ENCODE measurements around the gene NFATC3.

The NFATC3 gene

DNA sequence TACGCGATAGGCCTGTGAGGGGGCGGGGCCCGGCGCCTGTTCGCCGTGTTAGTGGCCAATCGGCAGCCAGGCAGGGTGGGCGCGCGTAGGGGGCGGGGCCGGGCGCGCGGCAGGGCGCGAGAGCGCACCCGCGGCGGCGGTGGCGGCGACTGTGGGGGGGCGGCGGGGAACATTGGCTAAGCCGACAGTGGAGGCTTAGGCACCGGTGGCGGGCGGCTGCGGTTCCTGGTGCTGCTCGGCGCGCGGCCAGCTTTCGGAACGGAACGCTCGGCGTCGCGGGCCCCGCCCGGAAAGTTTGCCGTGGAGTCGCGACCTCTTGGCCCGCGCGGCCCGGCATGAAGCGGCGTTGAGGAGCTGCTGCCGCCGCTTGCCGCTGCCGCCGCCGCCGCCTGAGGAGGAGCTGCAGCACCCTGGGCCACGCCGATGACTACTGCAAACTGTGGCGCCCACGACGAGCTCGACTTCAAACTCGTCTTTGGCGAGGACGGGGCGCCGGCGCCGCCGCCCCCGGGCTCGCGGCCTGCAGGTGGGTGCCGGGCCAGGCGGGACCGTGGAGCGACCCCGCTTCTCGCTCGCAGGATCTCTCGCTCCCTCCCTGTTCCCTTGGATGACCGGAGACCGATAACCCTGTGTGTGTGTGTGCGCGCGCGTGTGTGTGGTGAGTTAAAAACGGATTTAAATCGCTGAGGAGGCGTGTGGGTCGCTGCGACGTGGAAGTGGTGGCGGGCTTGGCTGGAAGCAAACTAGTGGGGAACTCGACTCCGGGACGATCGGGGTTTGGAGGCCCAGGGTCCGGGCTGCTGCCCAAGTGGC lies at the start of gene NFATC3:
TSS of gene NFATC3 (plus strand) at position 112 of the 813 bp plus-strand sequence. CDS start at position 424, 312 bp downstream.
- DNase-seq (ENCODE audit: low read depth, low spot score) = peak; percentile 97

DNA sequence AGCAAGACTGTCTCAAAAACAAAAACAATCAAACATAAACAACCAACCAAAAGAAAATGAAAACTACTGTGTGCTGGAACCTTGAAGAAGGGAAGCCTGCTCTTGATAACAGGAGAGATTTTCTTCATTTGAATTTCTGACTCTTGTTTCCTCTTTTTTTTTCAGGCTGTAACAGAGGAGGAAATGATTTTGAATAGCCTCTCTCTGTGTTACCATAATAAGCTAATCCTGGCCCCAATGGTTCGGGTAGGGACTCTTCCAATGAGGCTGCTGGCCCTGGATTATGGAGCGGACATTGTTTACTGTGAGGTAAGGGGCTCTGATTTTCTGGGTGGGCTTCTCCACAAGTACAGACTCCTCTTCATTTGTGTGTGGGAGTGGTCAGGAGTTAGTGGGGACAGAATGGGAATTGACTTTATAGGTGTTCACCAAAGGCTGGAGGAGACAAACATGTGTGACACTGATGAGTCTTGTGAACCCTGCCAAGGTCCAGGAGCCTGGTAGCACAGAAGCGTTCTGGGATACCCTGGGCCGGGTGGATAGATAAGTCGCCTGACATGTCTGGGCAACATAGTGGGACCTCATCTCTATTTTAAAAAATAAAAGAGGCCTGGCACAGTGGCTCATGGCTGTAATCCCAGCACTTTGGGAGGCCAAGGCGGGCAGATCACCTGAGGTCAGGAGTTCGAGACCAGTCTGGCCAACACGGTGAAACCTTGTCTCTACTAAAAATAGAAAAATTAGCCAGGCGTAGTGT lies 47.2 kb upstream of the NFATC3 start:
- DNase-seq (ENCODE audit: low read depth, low spot score) = no peak

DNA sequence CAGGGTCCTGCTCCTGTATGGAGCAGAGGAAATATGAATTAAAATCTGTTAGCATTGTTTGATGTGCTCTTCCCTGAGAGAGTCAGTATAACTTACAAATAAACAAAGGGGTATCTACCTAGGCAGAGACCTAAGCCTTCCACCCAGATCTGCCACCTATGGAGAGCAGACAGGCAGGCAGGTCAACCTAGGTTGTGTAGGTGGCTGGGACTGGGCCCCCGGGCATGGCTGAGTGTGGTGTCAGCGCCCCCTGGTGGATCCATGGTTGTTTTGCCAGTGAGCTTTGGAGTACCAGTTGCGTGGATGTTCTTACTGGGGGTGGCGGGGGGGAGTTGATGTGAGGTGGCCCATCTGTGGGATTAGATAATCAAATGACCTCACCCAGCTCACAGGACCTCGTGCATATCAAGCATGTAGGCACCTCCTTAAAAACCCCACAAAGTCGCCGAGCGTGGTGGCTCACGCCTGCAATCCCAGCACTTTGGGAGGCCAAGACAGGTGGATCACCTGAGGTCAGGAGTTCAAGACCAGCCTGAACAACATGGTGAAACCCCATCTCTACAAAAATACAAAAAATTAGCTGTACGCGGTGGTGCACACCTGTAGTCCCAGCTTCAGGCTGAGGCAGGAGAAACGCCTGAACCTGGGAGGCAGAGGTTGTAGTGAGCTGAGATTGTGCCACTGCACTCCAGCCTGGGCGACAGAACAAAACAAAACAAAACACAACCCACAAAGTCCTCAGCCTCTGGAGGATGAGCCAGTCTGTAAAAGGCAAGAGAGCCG lies 44.5 kb upstream of the NFATC3 start:
- peak; percentile 83 for DNase-seq (ENCODE audit: low read depth, low spot score)

DNA sequence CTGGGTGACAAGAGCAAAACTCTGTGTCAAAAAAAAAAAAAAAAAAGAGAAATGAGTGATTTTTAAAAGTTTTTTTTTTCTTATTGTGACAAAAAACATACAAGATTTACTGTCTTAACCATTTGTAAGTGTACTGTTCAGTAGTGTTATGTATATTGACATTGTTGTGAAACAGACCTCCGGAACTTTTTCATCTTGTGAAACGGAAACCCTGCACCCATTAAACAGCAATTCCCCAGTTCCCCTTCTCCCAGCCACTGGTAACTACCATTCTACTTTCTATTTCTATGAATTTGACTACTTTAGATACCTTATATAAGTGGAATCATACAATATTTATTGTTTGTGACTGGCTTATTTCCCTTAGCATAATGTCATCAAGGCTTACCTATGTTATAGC lies 43.4 kb upstream of the NFATC3 start:
- DNase-seq (ENCODE audit: low read depth, low spot score) = no peak

DNA sequence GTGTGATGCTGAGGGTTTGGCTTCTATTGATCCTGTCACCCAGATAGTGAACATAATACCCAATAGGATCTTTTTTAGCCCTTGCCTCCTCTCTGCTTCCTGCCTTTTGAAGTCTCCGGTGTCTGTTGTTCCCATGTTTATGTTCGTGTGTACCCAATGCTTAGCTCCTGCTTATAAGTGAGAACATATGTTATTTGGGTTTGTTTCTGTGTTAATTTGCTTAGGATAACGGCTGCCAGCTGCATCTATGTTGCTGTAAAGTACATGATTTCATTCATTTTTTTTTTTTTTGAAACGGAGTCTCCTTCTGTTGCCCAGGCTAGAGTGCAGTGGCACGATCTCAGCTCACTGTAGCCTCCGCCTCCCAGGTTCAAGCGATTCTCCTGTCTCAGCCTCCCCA lies 39.1 kb upstream of the NFATC3 start:
- DNase-seq (ENCODE audit: low read depth, low spot score) = no peak

DNA sequence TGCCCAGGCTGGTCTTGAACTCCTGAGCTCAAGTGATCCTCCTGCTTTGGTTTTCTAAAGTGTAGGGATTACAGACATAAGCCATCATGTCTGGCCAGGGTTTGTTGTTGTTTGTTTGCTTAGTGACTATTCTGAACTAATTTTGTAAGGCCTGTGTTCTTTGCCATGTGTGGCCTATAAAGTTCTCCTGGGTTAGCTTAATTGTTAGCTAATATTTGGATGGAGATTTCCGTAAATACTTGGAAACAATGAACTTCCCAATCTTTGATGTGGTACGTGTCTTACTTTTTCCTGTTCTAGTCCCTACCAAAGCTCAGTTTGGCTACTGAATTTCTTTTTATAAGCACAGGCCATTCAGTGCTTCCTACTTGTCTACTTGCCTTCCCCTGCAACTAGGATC lies 37.2 kb upstream of the NFATC3 start:
- no peak for DNase-seq (ENCODE audit: low read depth, low spot score)

DNA sequence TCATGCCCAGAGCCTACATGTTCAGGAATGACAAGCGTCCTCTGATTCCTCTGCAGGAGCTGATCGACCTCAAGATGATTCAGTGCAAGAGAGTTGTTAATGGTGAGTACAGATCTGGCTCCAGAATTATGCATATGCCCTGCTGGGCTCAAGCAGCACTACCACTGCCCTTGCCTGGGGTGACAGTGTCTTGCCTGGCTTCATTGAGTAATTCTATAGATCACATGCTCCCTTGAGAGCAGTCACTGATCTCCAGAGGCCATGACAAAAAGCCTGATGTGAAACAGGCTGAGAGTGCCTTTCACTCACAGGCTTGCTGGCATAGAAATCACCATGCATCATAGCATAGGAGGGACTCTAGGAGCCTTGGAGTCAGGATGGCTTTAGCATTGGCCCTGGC lies 35.7 kb upstream of the NFATC3 start:
- no peak for DNase-seq (ENCODE audit: low read depth, low spot score)

DNA sequence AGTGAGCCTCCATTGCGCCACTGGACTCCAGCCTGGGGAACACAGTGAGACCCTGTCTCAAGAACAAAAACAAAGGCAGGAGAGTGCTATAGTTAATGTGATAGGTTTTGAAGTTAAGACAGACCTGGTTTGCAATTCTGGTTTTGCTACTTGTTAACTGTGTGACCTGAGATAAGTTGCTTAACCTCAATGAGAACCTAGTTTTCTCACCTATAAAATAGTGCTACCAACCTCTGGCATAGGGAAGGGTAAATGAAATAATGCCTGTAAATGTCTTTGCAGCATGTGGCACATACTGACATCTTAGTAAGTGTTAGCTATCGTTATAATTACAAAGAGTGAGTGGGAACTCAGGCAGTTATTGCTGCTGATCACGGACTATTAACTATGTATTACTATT lies 29.8 kb upstream of the NFATC3 start:
- DNase-seq (ENCODE audit: low read depth, low spot score) = no peak

DNA sequence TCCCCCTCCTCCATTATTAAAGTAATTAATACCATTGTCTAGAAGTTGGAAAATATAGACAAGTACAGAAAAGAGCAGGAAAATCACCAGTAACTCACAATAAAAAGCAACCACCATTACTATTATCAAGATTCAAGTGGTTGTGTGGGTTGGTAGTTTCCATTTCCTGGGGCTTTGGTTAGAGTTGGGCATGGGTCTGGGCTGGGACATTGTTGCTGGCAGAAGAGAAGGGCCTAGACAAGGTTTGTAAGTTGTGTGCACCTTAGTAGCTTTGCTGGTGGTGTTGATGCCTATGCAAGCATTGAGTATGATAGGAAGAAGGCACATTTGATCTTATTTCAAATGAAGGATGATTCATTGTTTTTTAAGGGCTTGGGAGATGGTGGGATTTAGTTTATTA lies 25.4 kb upstream of the NFATC3 start:
- no peak for DNase-seq (ENCODE audit: low read depth, low spot score)

DNA sequence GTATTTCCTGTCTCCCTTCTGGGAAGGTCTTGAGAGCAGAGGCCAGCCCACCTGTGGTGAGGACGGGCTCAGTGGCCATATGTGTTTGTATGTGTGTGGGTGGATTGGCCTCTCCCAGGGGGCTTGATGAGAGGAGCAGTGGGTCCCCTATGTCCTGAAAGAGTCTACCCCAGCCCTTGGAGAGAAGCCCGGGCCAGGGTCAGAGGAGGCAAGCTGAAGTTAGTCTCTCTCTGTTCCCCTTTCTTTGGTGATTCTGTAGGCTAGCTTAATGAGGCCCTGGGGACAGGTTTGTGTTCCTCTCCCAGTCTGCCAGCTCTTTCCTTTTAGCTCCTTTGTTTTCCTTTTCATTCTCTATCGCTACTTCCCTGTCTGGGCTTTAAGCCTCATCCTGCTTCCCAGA lies 23.8 kb upstream of the NFATC3 start:
- no peak for DNase-seq (ENCODE audit: low read depth, low spot score)

DNA sequence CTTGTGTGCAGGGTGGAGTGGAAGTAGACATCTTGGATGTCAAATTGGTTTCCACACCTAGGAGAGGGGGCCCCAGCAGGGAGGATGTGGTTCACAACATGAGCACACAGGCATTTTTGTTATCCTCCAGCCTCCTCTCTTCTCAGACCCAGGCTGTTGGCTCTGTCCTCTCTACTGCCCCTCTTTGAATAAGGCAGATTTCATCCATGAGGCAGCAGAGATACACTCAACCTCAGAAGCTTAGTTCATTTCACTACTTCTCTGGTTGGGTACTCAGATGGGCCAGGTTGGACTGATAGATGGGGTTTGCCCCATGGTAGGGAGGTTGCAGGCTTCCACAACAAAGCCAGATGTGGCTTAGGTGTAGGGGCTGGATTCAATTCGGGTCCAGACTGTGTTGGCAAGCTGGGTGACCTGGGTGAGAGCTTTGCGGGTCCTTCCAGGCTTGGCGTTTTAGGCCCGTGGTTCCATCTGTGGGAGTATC lies 22.2 kb upstream of the NFATC3 start:
- DNase-seq (ENCODE audit: low read depth, low spot score) = no peak

DNA sequence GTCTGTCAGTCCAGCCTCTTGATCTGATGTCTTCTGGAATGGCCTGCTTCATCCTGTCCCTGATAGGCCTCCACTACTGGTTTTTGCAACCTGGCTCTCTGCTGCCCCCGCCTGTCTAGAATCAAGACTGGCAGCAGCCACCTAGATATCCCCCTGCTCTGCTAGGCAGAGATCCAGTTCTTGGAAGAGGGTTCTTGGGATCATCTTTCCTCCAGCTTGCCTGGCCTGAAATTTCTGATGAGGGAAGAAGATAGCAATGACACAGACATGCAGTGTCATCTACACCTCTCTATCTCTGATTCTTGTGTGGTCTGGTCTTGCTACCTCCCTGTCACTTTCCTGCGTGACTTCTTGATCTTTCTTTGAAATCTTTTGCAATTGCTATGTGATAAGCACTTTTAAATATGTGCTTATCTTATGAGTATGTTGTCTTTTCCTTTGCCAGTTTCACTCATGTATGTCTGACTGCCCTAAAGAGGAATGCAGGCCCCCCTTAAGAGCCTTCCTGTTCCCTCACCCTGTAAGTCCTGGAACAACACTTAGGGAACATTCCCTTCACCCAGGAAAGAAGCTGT lies 20.3 kb upstream of the NFATC3 start:
- DNase-seq (ENCODE audit: low read depth, low spot score) = peak; percentile 38

DNA sequence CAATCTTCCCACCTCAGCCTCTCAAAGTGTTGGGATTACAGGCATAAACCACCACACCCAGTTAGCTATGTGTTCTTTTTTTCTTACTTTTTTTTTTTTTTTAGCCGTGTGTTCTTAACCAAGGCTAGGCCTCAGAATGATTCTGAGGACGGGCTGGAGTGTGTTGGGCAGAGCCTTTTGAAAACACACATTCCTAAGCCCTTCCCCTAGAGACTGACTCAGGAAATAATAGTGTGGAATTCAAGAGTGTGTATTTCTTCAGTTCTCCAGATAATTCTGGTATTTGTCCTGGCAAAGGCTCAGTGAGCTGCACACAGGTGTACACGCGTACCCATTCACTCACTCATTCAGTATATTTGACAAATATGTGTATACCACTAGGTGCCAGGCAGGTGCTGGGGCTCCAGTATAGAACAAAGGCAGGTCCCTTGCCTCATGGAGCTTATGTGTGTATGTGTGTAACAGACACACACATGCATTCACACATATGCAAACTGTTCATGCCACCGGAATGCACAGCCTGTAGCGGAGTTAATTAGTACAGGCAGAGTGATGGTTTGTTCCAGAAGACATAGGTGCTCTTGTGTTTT lies 19.4 kb upstream of the NFATC3 start:
- no peak for DNase-seq (ENCODE audit: low read depth, low spot score)

DNA sequence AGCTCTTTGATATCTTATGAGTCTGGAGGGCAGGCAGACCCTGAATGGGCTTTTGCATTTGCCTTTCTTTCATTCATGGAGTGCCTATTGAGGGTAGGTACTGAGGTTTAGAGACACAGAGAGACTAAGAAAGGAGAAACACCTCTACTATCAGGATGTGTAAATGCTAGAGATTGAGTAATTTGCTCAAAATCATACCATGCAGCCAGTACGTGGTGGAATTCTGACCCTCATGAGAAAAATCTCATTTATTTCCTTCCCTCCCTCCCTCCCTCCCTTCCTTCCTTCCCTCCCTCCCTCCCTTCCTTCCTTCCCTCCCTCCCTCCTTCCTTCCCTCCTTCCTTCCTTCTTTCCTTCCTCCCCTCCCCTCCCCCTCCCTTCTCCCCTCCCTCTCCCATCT lies 18.4 kb upstream of the NFATC3 start:
- no peak for DNase-seq (ENCODE audit: low read depth, low spot score)

DNA sequence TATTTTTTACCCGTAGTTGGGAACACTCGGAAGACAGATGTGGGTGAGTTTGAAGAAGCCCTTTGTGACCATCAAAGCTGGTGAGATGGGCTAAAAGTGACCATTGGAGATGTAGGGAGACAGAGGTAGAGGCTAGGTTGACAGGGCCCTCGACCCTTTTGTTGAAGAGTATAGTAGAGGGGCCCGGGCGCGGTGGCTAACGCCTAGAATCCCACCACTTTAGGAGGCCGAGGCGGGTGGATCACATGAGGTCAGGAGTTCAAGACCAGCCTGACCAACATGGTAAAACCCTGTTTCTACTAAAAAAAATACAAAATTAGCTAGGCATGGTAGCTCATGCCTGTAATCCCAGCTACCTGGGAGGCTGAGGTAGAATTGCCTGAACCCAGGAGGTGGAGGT lies 16.2 kb upstream of the NFATC3 start:
- no peak for DNase-seq (ENCODE audit: low read depth, low spot score)

DNA sequence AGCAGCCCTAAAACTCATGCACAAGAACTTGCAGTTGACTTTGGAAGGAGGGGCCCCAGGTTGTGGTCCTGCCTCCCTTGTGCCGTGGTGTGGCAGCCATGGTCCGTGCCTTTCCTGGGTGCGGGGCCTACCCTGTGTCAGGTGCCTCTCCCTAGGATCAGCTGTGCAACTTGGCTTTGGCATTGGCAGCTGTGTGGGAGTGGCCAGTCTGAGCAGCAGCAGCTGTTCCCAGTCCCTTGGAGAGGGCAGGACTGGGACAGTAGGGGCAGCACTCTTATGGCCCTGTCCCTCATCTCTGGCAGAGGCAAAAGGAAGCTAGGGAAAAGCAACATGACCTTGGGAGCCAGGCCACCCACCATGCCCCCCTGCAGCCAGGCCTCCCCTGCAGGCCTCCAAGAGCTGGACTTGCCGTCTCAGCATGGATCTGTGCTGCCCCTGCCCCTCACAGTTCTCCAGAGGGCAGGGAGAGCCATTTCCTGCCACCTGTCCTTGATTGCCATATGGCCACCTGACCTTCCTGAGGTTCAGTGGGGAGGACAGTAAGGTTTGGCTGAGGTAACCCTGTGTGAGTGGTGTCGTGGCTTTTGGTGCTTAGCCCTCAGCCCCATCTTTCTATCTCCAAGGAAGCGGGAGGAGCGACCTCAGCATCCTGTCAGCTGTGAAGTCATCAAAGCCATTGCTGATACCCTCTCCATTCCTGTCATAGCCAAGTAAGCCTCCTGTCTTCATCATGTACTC lies 15.5 kb upstream of the NFATC3 start:
- DNase-seq (ENCODE audit: low read depth, low spot score) = no peak

DNA sequence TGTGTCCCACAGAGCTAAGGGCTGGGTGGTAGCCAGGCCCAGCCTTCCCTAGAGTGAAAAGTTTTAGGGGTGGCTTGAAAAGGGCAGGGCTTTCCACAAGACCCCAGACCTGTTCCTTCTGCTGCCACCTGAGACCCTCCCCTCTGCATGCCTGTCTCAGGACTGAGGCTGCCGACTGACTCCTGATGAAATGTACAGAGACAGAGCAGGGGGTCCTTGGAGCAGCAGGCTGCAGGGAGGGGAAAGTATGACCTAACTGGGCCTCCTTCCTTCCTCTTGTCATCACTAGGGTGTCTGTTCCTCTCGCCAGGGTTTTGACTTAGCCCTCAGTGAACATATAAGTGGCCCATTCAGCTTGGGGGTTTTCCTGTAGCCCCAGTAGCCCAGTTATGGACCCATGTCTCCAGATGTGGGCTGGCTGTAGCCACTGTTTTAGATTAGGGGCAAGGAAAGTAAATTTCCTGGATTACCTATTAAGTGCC lies 14.9 kb upstream of the NFATC3 start:
- no peak for DNase-seq (ENCODE audit: low read depth, low spot score)

DNA sequence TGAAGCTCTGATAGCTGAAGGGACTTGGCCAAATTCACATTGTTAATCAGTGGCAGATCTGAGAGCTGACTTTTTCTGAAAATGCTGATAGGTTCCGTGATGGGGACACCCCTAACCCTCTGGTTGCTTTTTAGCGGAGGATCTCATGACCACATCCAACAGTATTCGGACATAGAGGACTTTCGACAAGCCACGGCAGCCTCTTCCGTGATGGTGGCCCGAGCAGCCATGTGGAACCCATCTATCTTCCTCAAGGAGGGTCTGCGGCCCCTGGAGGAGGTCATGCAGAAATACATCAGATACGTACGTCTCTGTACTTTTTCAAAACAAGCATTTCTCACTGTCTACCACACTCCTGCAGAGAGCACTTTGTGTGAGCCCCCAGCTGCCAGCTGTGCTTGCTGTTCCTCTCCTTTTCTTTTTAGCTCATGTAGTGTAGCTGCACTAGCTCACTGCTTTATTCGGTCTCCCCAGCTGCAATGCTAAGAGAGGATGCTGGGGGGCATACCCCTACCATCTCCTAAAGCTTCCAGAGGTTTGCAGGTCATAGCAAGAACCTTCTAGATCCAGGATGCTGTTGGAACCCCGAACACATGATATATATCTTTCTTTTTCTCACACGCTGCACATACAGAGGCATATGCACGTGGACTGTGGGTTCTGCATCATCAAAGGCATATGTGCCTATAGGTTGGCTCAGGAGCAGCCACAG lies 14.2 kb upstream of the NFATC3 start:
- no peak for DNase-seq (ENCODE audit: low read depth, low spot score)

DNA sequence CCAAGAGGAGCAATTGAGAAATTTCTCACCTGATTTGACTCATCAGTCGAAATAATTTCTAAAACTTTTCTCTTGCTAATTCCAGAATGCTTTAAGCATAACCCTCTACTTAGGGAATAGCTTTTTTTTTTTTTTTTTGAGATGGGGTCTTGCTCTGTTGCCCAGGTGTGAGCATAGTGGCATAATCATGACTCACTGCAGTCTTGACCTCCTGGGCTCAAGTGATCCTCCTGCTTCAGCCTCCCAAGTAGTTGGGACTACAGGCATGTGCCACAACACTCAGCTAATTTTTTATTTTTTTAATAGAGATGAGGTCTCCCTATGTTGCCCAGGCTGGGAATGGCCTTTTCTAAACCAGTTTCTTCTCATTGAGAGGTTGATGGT lies 13.7 kb upstream of the NFATC3 start:
- no peak for DNase-seq (ENCODE audit: low read depth, low spot score)

Measured in activated CD4-positive, CD25-positive, alpha-beta regulatory T cell treated with anti-CD3 and anti-CD28 coated beads, Interleukin-2, amount 50 U/mL, for 16 hours (primary cell).